Stomach (tissue), 4 donors: Measurements from ENCODE around the gene TEX261.

Experiments used
- POLR2A ChIP-seq, 4 donors: fragments of 450-650 bp; IDR thresholded peaks; one replicate each; pipeline ENCODE4 v1.6.1; 2016; ENCODE audit warnings: antibody characterized with exemption in 4 of 4, control low read depth in 2 of 4, mild to moderate bottlenecking in 1 of 4, moderate library complexity in 1 of 4
- POLR2AphosphoS5 ChIP-seq, 3 donors: sonication (generic); formaldehyde crosslinking; IDR thresholded peaks; one replicate each; pipeline ENCODE4 v1.6.1; 2016; ENCODE audit warnings: antibody characterized with exemption in 3 of 3
- TF ChIP-seq, protein P1 (sequence below), 7 experiments: fragments of 450-650 bp in 4 of 7; fragments of 200-600 bp in 3 of 7; sonication (generic) in 3 of 7; IDR thresholded peaks; one replicate each; pipeline ENCODE4 v1.5.1; 2016 to 2019; ENCODE audit warnings: antibody characterized with exemption in 7 of 7, control low read depth in 2 of 7, mild to moderate bottlenecking in 1 of 7

- no peak for TF ChIP-seq POLR2AphosphoS5 (IDR thresholded peaks at IDR 0.05)
- TF ChIP-seq, protein P1, sequence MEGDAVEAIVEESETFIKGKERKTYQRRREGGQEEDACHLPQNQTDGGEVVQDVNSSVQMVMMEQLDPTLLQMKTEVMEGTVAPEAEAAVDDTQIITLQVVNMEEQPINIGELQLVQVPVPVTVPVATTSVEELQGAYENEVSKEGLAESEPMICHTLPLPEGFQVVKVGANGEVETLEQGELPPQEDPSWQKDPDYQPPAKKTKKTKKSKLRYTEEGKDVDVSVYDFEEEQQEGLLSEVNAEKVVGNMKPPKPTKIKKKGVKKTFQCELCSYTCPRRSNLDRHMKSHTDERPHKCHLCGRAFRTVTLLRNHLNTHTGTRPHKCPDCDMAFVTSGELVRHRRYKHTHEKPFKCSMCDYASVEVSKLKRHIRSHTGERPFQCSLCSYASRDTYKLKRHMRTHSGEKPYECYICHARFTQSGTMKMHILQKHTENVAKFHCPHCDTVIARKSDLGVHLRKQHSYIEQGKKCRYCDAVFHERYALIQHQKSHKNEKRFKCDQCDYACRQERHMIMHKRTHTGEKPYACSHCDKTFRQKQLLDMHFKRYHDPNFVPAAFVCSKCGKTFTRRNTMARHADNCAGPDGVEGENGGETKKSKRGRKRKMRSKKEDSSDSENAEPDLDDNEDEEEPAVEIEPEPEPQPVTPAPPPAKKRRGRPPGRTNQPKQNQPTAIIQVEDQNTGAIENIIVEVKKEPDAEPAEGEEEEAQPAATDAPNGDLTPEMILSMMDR (IDR thresholded peaks at IDR 0.05) = no peak
- no peak for TF ChIP-seq POLR2A (IDR thresholded peaks at IDR 0.05)
Observed at GRCh38 chr2:70962211-70962884, 32.3 kb downstream of the TEX261 start.
